GM20431 (cell line): ENCODE results near the gene ARID1B.

Source experiments
- in situ Hi-C: fragments of 300-500 bp; cut with MseI, MboI; formaldehyde crosslinking; loops from one replicate; pipeline ENCODE4 v1.15.0; 2020; ENCODE audit warnings: low sequenced_read_pairs; ENCODE audit not compliant: unreplicated experiment

Gene ARID1B

GRCh38 chr6:157221049-157221816 is 444.1 kb downstream of the ARID1B start:
- in situ Hi-C loops = no loop called here

DNA sequence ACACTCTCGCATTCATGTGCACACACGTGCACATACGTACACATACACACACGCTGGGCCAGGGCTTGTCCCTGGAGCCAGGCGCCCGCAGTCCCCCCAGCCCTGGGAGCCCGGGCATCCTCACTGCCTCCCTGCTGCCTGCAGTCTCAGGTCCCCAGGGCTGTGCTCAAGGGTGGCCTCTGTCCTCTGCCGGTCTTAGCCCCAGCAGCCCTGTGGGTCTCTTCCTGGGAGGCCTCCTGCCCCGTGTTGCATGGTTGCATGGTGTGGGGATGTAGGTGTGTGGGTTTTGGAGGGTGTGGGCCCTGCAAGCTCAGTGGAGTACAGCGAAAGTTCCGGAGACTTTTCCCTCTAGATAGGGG is 444.6 kb downstream of the ARID1B start:
- in situ Hi-C loops = no loop called here

GRCh38 chr6:157222201-157222981 is 445.2 kb downstream of the ARID1B start:
- in situ Hi-C loops = no loop called here

DNA sequence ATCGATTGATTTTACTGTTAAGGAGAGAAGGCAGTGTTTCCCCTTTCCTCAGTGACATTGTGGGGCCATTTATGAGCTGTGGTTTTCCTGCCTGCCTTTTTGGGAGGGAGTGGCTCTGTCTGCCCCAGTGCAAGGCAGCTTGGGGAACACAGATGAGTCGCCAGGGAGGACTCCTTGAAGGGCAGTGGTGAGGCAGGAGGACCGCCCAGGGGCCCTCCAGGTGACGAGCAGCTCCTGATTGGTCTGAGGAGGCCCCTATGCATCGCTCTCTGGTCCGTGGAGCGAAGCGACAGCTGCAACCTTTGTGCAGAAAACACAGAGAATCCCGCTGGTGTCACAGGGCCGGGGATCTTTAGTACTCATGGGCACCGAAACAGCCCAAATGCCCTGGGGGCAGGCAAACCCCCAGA is 445.8 kb downstream of the ARID1B start:
- in situ Hi-C loops = no loop called here

DNA sequence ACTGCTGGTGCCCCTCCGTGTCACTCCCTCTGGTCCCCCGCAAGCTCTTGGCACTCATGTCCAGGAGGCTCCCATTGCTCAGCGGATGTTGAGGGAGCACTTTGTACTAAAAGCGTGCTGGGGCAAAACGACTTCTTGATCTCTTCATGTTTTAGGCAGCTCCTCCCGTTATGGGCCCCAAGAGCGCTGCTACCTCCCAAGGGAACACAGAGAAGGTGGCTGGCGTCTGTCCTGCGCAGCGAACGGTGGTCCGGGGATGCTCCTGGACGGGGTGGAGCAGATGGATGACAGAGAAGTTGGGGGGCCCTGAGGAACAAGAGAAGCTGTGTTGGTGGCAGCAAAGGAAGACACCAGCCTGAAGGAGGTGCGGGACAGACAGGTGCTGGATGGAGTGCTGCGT is 446.3 kb downstream of the ARID1B start:
- in situ Hi-C loops = no loop called here

- in situ Hi-C loops = no loop called here
Measured at GRCh38 chr6:157224178-157224950, 447.2 kb downstream of the ARID1B start.

DNA sequence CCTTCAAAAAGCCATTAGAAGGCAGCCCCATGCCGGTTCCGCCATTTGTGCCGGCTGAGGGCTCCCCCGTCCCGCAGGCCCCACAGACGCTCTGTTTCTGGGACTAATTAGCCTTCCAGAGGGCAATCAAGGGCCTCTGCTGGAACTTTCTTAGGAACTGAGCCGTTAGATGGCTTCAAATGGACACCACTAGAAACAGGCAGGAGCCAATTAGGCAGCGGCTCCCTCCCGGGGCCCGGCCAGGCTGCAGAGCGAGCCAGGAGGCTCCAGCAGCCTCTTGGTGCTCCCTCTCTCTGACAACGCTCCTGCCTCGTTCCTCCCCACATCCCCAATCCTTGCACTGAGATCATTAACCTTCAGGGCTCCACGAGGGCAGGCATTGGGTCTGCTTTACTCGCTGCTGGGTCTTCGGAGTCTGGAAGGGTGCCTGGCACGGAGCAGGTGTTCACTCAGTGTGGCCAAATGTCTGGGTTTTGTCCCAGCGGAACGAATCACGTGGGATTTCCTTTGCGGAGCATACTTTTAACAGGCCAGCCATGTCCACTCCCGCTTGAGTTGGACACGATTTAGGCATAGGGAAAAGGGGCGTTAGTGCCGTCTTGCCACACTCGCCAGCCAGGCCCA is 447.9 kb downstream of the ARID1B start:
- in situ Hi-C loops = no loop called here

DNA sequence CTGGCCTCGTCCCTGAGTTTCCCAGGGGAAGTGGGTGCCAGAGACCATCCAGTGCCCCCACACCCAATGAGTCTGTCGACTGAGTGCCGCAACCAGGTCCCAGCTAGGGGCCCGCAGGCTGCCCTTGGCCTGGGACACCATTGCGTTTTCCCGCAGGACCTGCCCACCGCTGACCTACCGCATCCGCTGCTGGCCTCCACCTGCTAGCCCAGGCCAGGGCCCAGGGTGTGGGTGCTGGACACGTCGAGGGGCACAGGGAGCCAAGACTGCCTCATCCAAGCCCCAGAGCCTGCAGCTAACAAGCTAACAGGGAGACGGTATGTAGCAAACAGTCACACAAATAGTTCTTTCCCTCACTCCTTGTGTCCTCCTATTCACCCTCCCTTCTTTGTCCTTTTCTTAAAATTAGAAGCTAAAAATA is 448.4 kb downstream of the ARID1B start:
- in situ Hi-C loops = no loop called here

GRCh38 chr6:157226026-157226625 is 448.9 kb downstream of the ARID1B start:
- in situ Hi-C loops = no loop called here

DNA sequence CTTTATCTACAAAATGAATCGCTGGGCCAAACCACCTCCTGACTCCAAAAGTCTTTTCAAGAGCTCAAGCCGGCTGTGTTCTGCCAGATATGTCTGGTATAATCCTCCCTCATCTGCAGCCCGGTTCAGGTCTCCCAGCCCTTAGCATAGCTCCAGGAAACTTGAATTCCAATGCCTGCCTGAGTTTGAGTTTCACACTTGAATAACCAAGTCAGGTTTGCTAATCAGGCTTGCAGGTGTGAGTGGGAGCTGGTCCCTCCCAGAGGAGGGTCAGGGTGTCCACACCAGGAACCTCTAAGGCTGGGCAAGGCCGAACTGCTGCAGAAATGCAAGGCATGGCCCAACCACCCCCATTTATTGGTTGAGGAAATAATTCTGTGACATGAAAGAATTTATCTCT is 449.6 kb downstream of the ARID1B start:
- in situ Hi-C loops = no loop called here

GRCh38 chr6:157227202-157228166 is 450.3 kb downstream of the ARID1B start:
- in situ Hi-C loops = no loop called here

- in situ Hi-C loops = no loop called here
Measured at GRCh38 chr6:157228426-157229131, 451.4 kb downstream of the ARID1B start.

DNA sequence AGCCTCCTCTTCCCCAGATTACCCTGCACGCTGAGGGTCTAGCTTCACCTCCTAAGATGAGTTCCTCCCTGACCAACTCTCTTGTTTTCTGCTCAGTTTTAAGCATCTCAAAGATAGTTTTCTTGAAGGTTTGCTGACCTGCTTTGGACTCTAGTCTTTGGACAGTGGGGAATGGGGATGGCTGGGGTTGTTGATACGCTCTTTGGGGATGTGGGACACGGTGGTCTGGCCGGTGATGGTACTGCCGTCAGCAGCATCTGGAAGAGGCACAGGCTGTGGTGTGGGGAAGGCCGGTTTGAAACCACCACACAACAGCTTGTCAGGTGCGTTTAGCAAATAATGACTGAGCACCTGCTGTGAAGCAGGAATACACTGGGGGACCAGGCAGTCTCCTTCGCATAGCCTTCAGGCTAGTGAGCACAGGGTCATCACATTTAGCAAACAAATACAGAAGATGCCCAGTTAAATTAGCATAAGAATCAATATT is 452.0 kb downstream of the ARID1B start:
- in situ Hi-C loops = no loop called here

DNA sequence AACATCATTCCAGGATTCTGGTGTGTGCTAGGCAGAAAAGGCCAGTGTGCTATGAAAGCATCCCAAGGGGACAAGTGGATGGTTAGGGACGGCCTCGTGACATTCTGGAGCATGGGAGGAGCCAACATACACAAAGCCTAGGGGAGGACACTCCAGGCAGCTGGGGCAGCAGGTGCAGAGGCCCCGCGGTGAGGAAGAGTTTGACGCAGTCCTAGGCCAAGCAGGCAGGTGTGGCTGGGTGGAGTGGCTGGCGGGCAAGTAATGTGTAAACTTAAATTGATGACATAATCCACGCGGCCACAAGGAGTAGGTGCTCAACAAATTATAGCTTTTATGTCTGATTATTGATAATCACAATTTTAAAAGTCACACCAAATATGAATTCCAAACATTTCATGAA is 452.5 kb downstream of the ARID1B start:
- in situ Hi-C loops = no loop called here

GRCh38 chr6:157230910-157231309 is 453.7 kb downstream of the ARID1B start:
- in situ Hi-C loops = no loop called here

- in situ Hi-C loops = no loop called here
Measured at GRCh38 chr6:157232161-157232895, 455.1 kb downstream of the ARID1B start.

GRCh38 chr6:157233156-157233555 is 456.0 kb downstream of the ARID1B start:
- in situ Hi-C loops = no loop called here
